ENCODE measurements around the gene ATRNL1.

- no peak for TF ChIP-seq SP1 (IDR thresholded peaks at IDR 0.05; ENCODE audit: low read depth)
- TF ChIP-seq, protein P1, sequence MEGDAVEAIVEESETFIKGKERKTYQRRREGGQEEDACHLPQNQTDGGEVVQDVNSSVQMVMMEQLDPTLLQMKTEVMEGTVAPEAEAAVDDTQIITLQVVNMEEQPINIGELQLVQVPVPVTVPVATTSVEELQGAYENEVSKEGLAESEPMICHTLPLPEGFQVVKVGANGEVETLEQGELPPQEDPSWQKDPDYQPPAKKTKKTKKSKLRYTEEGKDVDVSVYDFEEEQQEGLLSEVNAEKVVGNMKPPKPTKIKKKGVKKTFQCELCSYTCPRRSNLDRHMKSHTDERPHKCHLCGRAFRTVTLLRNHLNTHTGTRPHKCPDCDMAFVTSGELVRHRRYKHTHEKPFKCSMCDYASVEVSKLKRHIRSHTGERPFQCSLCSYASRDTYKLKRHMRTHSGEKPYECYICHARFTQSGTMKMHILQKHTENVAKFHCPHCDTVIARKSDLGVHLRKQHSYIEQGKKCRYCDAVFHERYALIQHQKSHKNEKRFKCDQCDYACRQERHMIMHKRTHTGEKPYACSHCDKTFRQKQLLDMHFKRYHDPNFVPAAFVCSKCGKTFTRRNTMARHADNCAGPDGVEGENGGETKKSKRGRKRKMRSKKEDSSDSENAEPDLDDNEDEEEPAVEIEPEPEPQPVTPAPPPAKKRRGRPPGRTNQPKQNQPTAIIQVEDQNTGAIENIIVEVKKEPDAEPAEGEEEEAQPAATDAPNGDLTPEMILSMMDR (IDR thresholded peaks at IDR 0.05 in 2 of 3, conservative IDR thresholded peaks at IDR 0.05 in 1 of 3; ENCODE audit: borderline replicate concordance in 1 of 3, insufficient read depth in 1 of 3, low read depth in 2 of 3, low read length in 2 of 3), result no peak
- TF ChIP-seq, protein P2, sequence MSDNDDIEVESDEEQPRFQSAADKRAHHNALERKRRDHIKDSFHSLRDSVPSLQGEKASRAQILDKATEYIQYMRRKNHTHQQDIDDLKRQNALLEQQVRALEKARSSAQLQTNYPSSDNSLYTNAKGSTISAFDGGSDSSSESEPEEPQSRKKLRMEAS (IDR thresholded peaks at IDR 0.05), result no peak
- TF ChIP-seq POLR2A (IDR thresholded peaks at IDR 0.05; ENCODE audit: borderline replicate concordance, extremely low read depth, insufficient read depth, insufficient read length), result no peak
- TF ChIP-seq JUND (IDR thresholded peaks at IDR 0.05), result no peak
- no peak for TF ChIP-seq EZH2 (IDR thresholded peaks at IDR 0.05)
- no peak for TF ChIP-seq SIN3A (IDR thresholded peaks at IDR 0.05; ENCODE audit: low read depth)
- TF ChIP-seq EGR1 (IDR thresholded peaks at IDR 0.05; ENCODE audit: low read depth), result no peak
- no peak for TF ChIP-seq ELF1 (IDR thresholded peaks at IDR 0.05; ENCODE audit: borderline replicate concordance, low read depth)
- TF ChIP-seq POLR2AphosphoS5 (IDR thresholded peaks at IDR 0.05; ENCODE audit: low read depth, low read length), result no peak
- TF ChIP-seq, protein P3, sequence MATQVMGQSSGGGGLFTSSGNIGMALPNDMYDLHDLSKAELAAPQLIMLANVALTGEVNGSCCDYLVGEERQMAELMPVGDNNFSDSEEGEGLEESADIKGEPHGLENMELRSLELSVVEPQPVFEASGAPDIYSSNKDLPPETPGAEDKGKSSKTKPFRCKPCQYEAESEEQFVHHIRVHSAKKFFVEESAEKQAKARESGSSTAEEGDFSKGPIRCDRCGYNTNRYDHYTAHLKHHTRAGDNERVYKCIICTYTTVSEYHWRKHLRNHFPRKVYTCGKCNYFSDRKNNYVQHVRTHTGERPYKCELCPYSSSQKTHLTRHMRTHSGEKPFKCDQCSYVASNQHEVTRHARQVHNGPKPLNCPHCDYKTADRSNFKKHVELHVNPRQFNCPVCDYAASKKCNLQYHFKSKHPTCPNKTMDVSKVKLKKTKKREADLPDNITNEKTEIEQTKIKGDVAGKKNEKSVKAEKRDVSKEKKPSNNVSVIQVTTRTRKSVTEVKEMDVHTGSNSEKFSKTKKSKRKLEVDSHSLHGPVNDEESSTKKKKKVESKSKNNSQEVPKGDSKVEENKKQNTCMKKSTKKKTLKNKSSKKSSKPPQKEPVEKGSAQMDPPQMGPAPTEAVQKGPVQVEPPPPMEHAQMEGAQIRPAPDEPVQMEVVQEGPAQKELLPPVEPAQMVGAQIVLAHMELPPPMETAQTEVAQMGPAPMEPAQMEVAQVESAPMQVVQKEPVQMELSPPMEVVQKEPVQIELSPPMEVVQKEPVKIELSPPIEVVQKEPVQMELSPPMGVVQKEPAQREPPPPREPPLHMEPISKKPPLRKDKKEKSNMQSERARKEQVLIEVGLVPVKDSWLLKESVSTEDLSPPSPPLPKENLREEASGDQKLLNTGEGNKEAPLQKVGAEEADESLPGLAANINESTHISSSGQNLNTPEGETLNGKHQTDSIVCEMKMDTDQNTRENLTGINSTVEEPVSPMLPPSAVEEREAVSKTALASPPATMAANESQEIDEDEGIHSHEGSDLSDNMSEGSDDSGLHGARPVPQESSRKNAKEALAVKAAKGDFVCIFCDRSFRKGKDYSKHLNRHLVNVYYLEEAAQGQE (IDR thresholded peaks at IDR 0.05; ENCODE audit: low read depth), result no peak
- TF ChIP-seq YY1 (IDR thresholded peaks at IDR 0.05; ENCODE audit: extremely low read depth, insufficient replicate concordance, low read depth, low read length), result no peak
- TF ChIP-seq CEBPB (IDR thresholded peaks at IDR 0.05; ENCODE audit: low read depth), result no peak
- TF ChIP-seq, protein P4, sequence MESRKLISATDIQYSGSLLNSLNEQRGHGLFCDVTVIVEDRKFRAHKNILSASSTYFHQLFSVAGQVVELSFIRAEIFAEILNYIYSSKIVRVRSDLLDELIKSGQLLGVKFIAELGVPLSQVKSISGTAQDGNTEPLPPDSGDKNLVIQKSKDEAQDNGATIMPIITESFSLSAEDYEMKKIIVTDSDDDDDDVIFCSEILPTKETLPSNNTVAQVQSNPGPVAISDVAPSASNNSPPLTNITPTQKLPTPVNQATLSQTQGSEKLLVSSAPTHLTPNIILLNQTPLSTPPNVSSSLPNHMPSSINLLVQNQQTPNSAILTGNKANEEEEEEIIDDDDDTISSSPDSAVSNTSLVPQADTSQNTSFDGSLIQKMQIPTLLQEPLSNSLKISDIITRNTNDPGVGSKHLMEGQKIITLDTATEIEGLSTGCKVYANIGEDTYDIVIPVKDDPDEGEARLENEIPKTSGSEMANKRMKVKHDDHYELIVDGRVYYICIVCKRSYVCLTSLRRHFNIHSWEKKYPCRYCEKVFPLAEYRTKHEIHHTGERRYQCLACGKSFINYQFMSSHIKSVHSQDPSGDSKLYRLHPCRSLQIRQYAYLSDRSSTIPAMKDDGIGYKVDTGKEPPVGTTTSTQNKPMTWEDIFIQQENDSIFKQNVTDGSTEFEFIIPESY (IDR thresholded peaks at IDR 0.05; ENCODE audit: extremely low read depth, insufficient replicate concordance, low read length), result no peak
These were observed 24.1 kb downstream of the ATRNL1 start for GRCh38 chr10:115117301-115117700.
